ENCODE results near the gene RHOT1.
"Not testable (repeated sequence)": the region's sequence is repeated elsewhere in the genome, so short reads cannot be mapped to it uniquely, and the experiment has no call there.

RHOT1 gene

GRCh38 chr17:32142038-32142856, at the start of gene RHOT1:
Gene RHOT1, plus strand, starts transcription at chr17:32142502. Its CDS starts 191 bp downstream, at chr17:32142693.
- peak; percentile 87 for DNase-seq

GRCh38 chr17:32099686-32100085, 42.6 kb upstream of the RHOT1 start:
- DNase-seq: no peak

GRCh38 chr17:32100323-32100722, 42.0 kb upstream of the RHOT1 start:
- not testable (repeated sequence) for DNase-seq

- no peak for DNase-seq
These were observed 41.2 kb upstream of the RHOT1 start for GRCh38 chr17:32100971-32101631.

GRCh38 chr17:32102172-32102571, 40.1 kb upstream of the RHOT1 start:
- no peak for DNase-seq

- DNase-seq: no peak
These were observed 39.6 kb upstream of the RHOT1 start for GRCh38 chr17:32102646-32103186.

- DNase-seq: no peak
These were observed 38.7 kb upstream of the RHOT1 start for GRCh38 chr17:32103476-32104113.

GRCh38 chr17:32104158-32104557, 38.1 kb upstream of the RHOT1 start:
- no peak for DNase-seq

GRCh38 chr17:32106471-32106981, 35.8 kb upstream of the RHOT1 start:
- DNase-seq: not testable (repeated sequence)

- not testable (repeated sequence) for DNase-seq
These were observed 35.1 kb upstream of the RHOT1 start for GRCh38 chr17:32107194-32107593.

GRCh38 chr17:32110596-32110995, 31.7 kb upstream of the RHOT1 start:
- DNase-seq: no peak

GRCh38 chr17:32111141-32111771, 31.0 kb upstream of the RHOT1 start:
- peak; percentile 19 for DNase-seq

GRCh38 chr17:32112416-32112815, 29.9 kb upstream of the RHOT1 start:
- DNase-seq: no peak

- DNase-seq: no peak
These were observed 27.8 kb upstream of the RHOT1 start for GRCh38 chr17:32114536-32114935.

- DNase-seq: not testable (repeated sequence)
These were observed 26.8 kb upstream of the RHOT1 start for GRCh38 chr17:32115546-32115945.

- no peak for DNase-seq
These were observed 25.4 kb upstream of the RHOT1 start for GRCh38 chr17:32116937-32117336.

- DNase-seq: no peak
These were observed 24.9 kb upstream of the RHOT1 start for GRCh38 chr17:32117399-32117798.

- DNase-seq: not testable (repeated sequence)
These were observed 24.2 kb upstream of the RHOT1 start for GRCh38 chr17:32118088-32118487.

GRCh38 chr17:32118835-32119234, 23.5 kb upstream of the RHOT1 start:
- no peak for DNase-seq

GRCh38 chr17:32120141-32120540, 22.2 kb upstream of the RHOT1 start:
- DNase-seq: no peak

- DNase-seq: no peak
These were observed 21.6 kb upstream of the RHOT1 start for GRCh38 chr17:32120716-32121115.

- DNase-seq: no peak
These were observed 18.5 kb upstream of the RHOT1 start for GRCh38 chr17:32123782-32124181.
